H9 (cell line): ENCODE results near the gene RNF41. TPM values are rescaled to one million over a fixed set of nuclear protein-coding genes. Genes with fewer than 3 reads are reported as not detected.

ENCODE experiments used
- DNase-seq: peaks from one replicate; pipeline ENCODE4 v3.0.0-alpha.2; 2017
- H2AFZ ChIP-seq: one replicate; pipeline ENCODE4 v1.6.1; 2013; ENCODE audit warnings: mild to moderate bottlenecking, low read length, control low read depth, moderate library complexity
- H2AK5ac ChIP-seq: 2 replicates; pipeline ENCODE4 v1.6.1; 2013; ENCODE audit warnings: low read length, control low read depth, mixed read lengths; ENCODE audit not compliant: insufficient read length
- H2BK120ac ChIP-seq: one replicate; pipeline ENCODE4 v1.6.1; 2013; ENCODE audit warnings: low read depth, mild to moderate bottlenecking, low read length, control low read depth, inconsistent platforms; ENCODE audit not compliant: poor library complexity, severe bottlenecking
- H2BK12ac ChIP-seq: 2 replicates; pipeline ENCODE4 v1.6.1; 2013; ENCODE audit warnings: low read length, control low read depth, mixed read lengths, low read depth; ENCODE audit not compliant: insufficient read length
- H2BK15ac ChIP-seq: 2 replicates; pipeline ENCODE4 v1.6.1; 2013; ENCODE audit warnings: low read depth, low read length, control low read depth
- H2BK20ac ChIP-seq: one replicate; pipeline ENCODE4 v1.6.1; 2013; ENCODE audit warnings: low read depth, mild to moderate bottlenecking, low read length, control low read depth, inconsistent platforms; ENCODE audit not compliant: poor library complexity, severe bottlenecking
- H2BK5ac ChIP-seq: 2 replicates; pipeline ENCODE4 v1.6.1; 2013; ENCODE audit warnings: low read length, control low read depth, mixed read lengths; ENCODE audit not compliant: insufficient read length
- H3K14ac ChIP-seq: 2 replicates; pipeline ENCODE4 v1.6.1; 2013; ENCODE audit warnings: low read length, control low read depth; ENCODE audit not compliant: insufficient read depth
- H3K18ac ChIP-seq: 2 replicates; pipeline ENCODE4 v1.6.1; 2013; ENCODE audit warnings: low read depth, mild to moderate bottlenecking, mixed read lengths, low read length, control low read depth; ENCODE audit not compliant: insufficient read length
- H3K23ac ChIP-seq: 2 replicates; pipeline ENCODE4 v1.6.1; 2013; ENCODE audit warnings: low read length, control low read depth, mixed read lengths, low read depth; ENCODE audit not compliant: insufficient read length
- H3K23me2 ChIP-seq: 2 replicates; pipeline ENCODE4 v1.6.1; 2013; ENCODE audit warnings: low read depth, mild to moderate bottlenecking, mixed read lengths, low read length, control low read depth; ENCODE audit not compliant: insufficient read length, poor library complexity, severe bottlenecking
- H3K27ac ChIP-seq: 2 replicates; pipeline ENCODE4 v1.5.1; 2013; ENCODE audit warnings: low read length, control low read depth, mixed read lengths, low read depth; ENCODE audit not compliant: insufficient read length
- H3K27me3 ChIP-seq: 2 replicates; pipeline ENCODE4 v1.6.1; 2013; ENCODE audit warnings: low read length, control low read depth, inconsistent platforms; ENCODE audit not compliant: insufficient read depth
- H3K4ac ChIP-seq: 2 replicates; pipeline ENCODE4 v1.6.1; 2013; ENCODE audit warnings: low read depth, mild to moderate bottlenecking, control low read depth, inconsistent platforms, low read length, moderate library complexity
- H3K4me1 ChIP-seq: 2 replicates; pipeline ENCODE4 v1.6.1; 2013; ENCODE audit warnings: low read length, control low read depth, inconsistent platforms; ENCODE audit not compliant: insufficient read depth
- H3K4me2 ChIP-seq: 2 replicates; pipeline ENCODE4 v1.6.1; 2013; ENCODE audit warnings: low read length, control low read depth, mixed read lengths; ENCODE audit not compliant: insufficient read length, insufficient read depth
- H3K56ac ChIP-seq: 2 replicates; pipeline ENCODE4 v1.6.1; 2013; ENCODE audit warnings: low read depth, mild to moderate bottlenecking, mixed read lengths, low read length, control low read depth; ENCODE audit not compliant: insufficient read length
- H3K79me1 ChIP-seq: 2 replicates; pipeline ENCODE4 v1.6.1; 2013; ENCODE audit warnings: low read depth, mild to moderate bottlenecking, moderate library complexity, low read length, control low read depth, inconsistent platforms; ENCODE audit not compliant: insufficient read depth, poor library complexity, severe bottlenecking
- H3K79me2 ChIP-seq: 2 replicates; pipeline ENCODE4 v1.6.1; 2013; ENCODE audit warnings: low read length, control low read depth, inconsistent platforms; ENCODE audit not compliant: insufficient read depth
- H3K9ac ChIP-seq: 2 replicates; pipeline ENCODE4 v1.6.1; 2013; ENCODE audit warnings: low read length, control low read depth, mixed read lengths; ENCODE audit not compliant: insufficient read length; ENCODE audit errors: extremely low read depth
- H3K9me3 ChIP-seq: one replicate; pipeline ENCODE4 v1.6.1; 2013; ENCODE audit warnings: low read depth, low read length, inconsistent platforms; ENCODE audit not compliant: control insufficient read depth
- H3T11ph ChIP-seq: one replicate; pipeline ENCODE4 v1.6.1; 2013; ENCODE audit warnings: mild to moderate bottlenecking, low read length, control low read depth, inconsistent platforms
- H4K20me1 ChIP-seq: one replicate; pipeline ENCODE4 v1.6.1; 2013; ENCODE audit not compliant: control insufficient read depth, insufficient read length, insufficient read depth
- H4K5ac ChIP-seq: 2 replicates; pipeline ENCODE4 v1.6.1; 2013; ENCODE audit warnings: low read depth, mild to moderate bottlenecking, mixed read lengths, low read length, control low read depth; ENCODE audit not compliant: insufficient read length
- H4K8ac ChIP-seq: replicated peaks from 2 replicates; pipeline ENCODE4 v1.6.1; 2013; ENCODE audit warnings: low read length, control low read depth, mixed read lengths, low read depth; ENCODE audit not compliant: insufficient read length
- H4K91ac ChIP-seq: 2 replicates; pipeline ENCODE4 v1.6.1; 2013; ENCODE audit warnings: low read depth, mild to moderate bottlenecking, moderate library complexity, mixed read lengths, low read length, control low read depth; ENCODE audit not compliant: insufficient read length
- H3K27ac Mint-ChIP-seq, 3 experiments: 2 replicates in 2 of 3; 3 replicates in 1 of 3; pipeline ENCODE4 v1.8.0; 2020 to 2021; ENCODE audit warnings: mixed read lengths in 3 of 3, mild to moderate bottlenecking in 1 of 3, moderate library complexity in 1 of 3
- H3K27me3 Mint-ChIP-seq: 2 replicates; pipeline ENCODE4 v1.8.0; 2021; ENCODE audit warnings: low read depth, mild to moderate bottlenecking, moderate library complexity, mixed read lengths
- H3K36me3 Mint-ChIP-seq, 3 experiments: 2 replicates in 2 of 3; 3 replicates in 1 of 3; pipeline ENCODE4 v1.8.0; 2020 to 2021; ENCODE audit warnings: low read depth in 3 of 3, mixed read lengths in 3 of 3; ENCODE audit not compliant: insufficient read depth in 1 of 3
- H3K4me1 Mint-ChIP-seq, 2 experiments: 2 replicates each; pipeline ENCODE4 v1.8.0; 2020; ENCODE audit warnings: mixed read lengths in 2 of 2
- H3K4me3 Mint-ChIP-seq, 2 experiments: 2 replicates in 1 of 2; 3 replicates in 1 of 2; pipeline ENCODE4 v1.8.0; 2020 to 2021; ENCODE audit warnings: mild to moderate bottlenecking in 2 of 2, mixed read lengths in 2 of 2, moderate library complexity in 1 of 2
- H3K9me3 Mint-ChIP-seq, 2 experiments: 2 replicates in 1 of 2; 3 replicates in 1 of 2; pipeline ENCODE4 v1.8.0; 2020; ENCODE audit warnings: mild to moderate bottlenecking in 2 of 2, mixed read lengths in 2 of 2, moderate library complexity in 1 of 2
- WGBS: extraction: QIAGEN DNeasy Blood & Tissue Kit; methylation state at CpG from one replicate; pipeline ENCODE4 v1.1.7; 2013; ENCODE audit warnings: missing lambda C conversion rate, low lambda C conversion rate, mixed read lengths; ENCODE audit not compliant: insufficient read length; ENCODE audit errors: extremely low coverage; 5-methylcytosine and 5-hydroxymethylcytosine counted together
- total RNA-seq: library from RNA; stranded (reverse); gene quantifications from 2 replicates; pipeline ENCODE4 v1.2.1, GENCODE V29; 2021
- TF ChIP-seq, protein P1 (sequence below): fragments of 200-600 bp; sonication (generic); conservative IDR thresholded peaks from 3 replicates; pipeline ENCODE4 v1.8.0; 2021; ENCODE audit warnings: antibody characterized with exemption, mild to moderate bottlenecking

RNF41 gene
- total RNA-seq, 1 experiment from 2014 or later: 60.8 TPM

GRCh38 chr12:56158926-56159461 is 62.7 kb downstream of the RNF41 start:
- TF ChIP-seq, protein P1, sequence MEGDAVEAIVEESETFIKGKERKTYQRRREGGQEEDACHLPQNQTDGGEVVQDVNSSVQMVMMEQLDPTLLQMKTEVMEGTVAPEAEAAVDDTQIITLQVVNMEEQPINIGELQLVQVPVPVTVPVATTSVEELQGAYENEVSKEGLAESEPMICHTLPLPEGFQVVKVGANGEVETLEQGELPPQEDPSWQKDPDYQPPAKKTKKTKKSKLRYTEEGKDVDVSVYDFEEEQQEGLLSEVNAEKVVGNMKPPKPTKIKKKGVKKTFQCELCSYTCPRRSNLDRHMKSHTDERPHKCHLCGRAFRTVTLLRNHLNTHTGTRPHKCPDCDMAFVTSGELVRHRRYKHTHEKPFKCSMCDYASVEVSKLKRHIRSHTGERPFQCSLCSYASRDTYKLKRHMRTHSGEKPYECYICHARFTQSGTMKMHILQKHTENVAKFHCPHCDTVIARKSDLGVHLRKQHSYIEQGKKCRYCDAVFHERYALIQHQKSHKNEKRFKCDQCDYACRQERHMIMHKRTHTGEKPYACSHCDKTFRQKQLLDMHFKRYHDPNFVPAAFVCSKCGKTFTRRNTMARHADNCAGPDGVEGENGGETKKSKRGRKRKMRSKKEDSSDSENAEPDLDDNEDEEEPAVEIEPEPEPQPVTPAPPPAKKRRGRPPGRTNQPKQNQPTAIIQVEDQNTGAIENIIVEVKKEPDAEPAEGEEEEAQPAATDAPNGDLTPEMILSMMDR: no peak
- H3K4ac ChIP-seq: no peak overlapping the region; the same call in 1 of the 2 replicates
- H3K4me2 ChIP-seq: peak overlapping the region; percentile 80
- H3K9me3 Mint-ChIP-seq: peaks cover 0 to 4% of the 10 kb centered on the region in 2 experiments; a peak in 3 of 5 replicates
- no peak overlapping the region for H4K5ac ChIP-seq
- H3K18ac ChIP-seq: peak overlapping the region; percentile 81
- no peak overlapping the region for H4K8ac ChIP-seq
- no peaks in the 10 kb centered on the region for H3K27me3 ChIP-seq
- no peak overlapping the region for H2AFZ ChIP-seq
- H3K9me3 ChIP-seq: no peaks in the 10 kb centered on the region
- H3K36me3 Mint-ChIP-seq: peaks cover 64 to 76% (median 70%) of the 10 kb centered on the region in 3 experiments
- H3K56ac ChIP-seq: no peak overlapping the region
- H3K23ac ChIP-seq: no peak overlapping the region
- no peak overlapping the region for H2BK15ac ChIP-seq
- H3K27me3 Mint-ChIP-seq: peaks cover 10% of the 10 kb centered on the region; the same call in 1 of the 2 replicates
- no peak overlapping the region for H3T11ph ChIP-seq
- peak overlapping the region; percentile 92; the same call in 1 of the 2 replicates for H3K14ac ChIP-seq
- peaks cover 53 to 71% of the 10 kb centered on the region in 2 experiments for H3K4me1 Mint-ChIP-seq
- no peak overlapping the region for H2BK12ac ChIP-seq
- no peak overlapping the region for H2AK5ac ChIP-seq
- H2BK5ac ChIP-seq: no peak overlapping the region
- no peak overlapping the region for H2BK20ac ChIP-seq
- WGBS: no CpG with 5 or more reads among the region's 6 CpGs
- peaks cover 3% of the 10 kb centered on the region; the same call in 1 of the 2 replicates for H3K79me2 ChIP-seq
- no peak overlapping the region for H2BK120ac ChIP-seq
- peak; percentile 86 for DNase-seq
- H3K4me3 Mint-ChIP-seq: peak overlapping the region; percentile 93 to 96
- H4K20me1 ChIP-seq: no peaks in the 10 kb centered on the region
- peaks cover 15% of the 10 kb centered on the region for H3K23me2 ChIP-seq
- peaks cover 2% of the 10 kb centered on the region for H3K79me1 ChIP-seq
- H3K27ac ChIP-seq: peak overlapping the region; percentile 3
- H3K4me1 ChIP-seq: peaks cover 5% of the 10 kb centered on the region; the same call in 1 of the 2 replicates
- no peak overlapping the region for H4K91ac ChIP-seq
- peak overlapping the region; percentile 98 for H3K9ac ChIP-seq
- H3K27ac Mint-ChIP-seq: peak overlapping the region; percentile 96 to 98 (median 97)
